HepG2 (cell line): Measurements from ENCODE around the gene NOS1AP. TPM values are rescaled to one million over a fixed set of nuclear protein-coding genes. Genes with fewer than 3 reads are reported as not detected.
A peak's percentile ranks its signal among the peaks of the same experiment; 100 is the strongest.

Experiments used
- ARHGAP35 ChIP-seq: sonication (generic); formaldehyde crosslinking; IDR thresholded peaks from 2 replicates; pipeline ENCODE4 v1.9.0; 2022; ENCODE audit warnings: mild to moderate bottlenecking, inconsistent platforms, moderate library complexity, missing genetic modification reagents, borderline replicate concordance
- ATF5 ChIP-seq: sonication (generic); formaldehyde crosslinking; IDR thresholded peaks from 2 replicates; pipeline ENCODE4 v1.4.0; 2020; ENCODE audit warnings: mild to moderate bottlenecking, low read depth, missing genetic modification reagents
- E2F1 ChIP-seq: sonication (generic); formaldehyde crosslinking; IDR thresholded peaks from 2 replicates; pipeline ENCODE4 v1.5.0; 2020; ENCODE audit warnings: missing genetic modification reagents
- FOXO1 ChIP-seq: sonication (generic); formaldehyde crosslinking; IDR thresholded peaks from 2 replicates; pipeline ENCODE4 v1.4.0; 2020; ENCODE audit warnings: missing genetic modification reagents
- KDM5B ChIP-seq: sonication (generic); formaldehyde crosslinking; IDR thresholded peaks from 2 replicates; pipeline ENCODE4 v1.4.0; 2020; ENCODE audit warnings: missing genetic modification reagents, mild to moderate bottlenecking, borderline replicate concordance
- NCOA2 ChIP-seq: sonication (generic); formaldehyde crosslinking; IDR thresholded peaks from 2 replicates; pipeline ENCODE4 v1.8.0; 2022; ENCODE audit warnings: inconsistent platforms
- NR2F6 ChIP-seq, 2 experiments: IDR thresholded peaks; 2 replicates each; pipeline ENCODE4 v1.6.1; 2016; ENCODE audit warnings: antibody characterized with exemption in 1 of 2, mild to moderate bottlenecking in 1 of 2
- ONECUT2 ChIP-seq: sonication (generic); formaldehyde crosslinking; IDR thresholded peaks from 2 replicates; pipeline ENCODE4 v1.4.0; 2020; ENCODE audit warnings: missing genetic modification reagents
- POGK ChIP-seq: sonication (generic); formaldehyde crosslinking; conservative IDR thresholded peaks from 2 replicates; pipeline ENCODE4 v1.8.0; 2022; ENCODE audit warnings: mild to moderate bottlenecking, moderate library complexity, missing genetic modification reagents
- POLR2A ChIP-seq, 2 experiments: IDR thresholded peaks; 2 replicates each; pipeline ENCODE4 v1.6.1; 2011; ENCODE audit warnings: low read depth in 2 of 2, low read length in 2 of 2, mild to moderate bottlenecking in 1 of 2, moderate library complexity in 1 of 2; ENCODE audit not compliant: insufficient read depth in 1 of 2
- PRDM4 ChIP-seq: sonication (generic); formaldehyde crosslinking; IDR thresholded peaks from 2 replicates; pipeline ENCODE4 v1.9.0; 2021; ENCODE audit warnings: missing genetic modification reagents, borderline replicate concordance
- SIN3B ChIP-seq: fragments of 150-350 bp; IDR thresholded peaks from 2 replicates; pipeline ENCODE4 v1.6.1; 2014; ENCODE audit warnings: low read length
- SIX1 ChIP-seq: sonication (generic); formaldehyde crosslinking; IDR thresholded peaks from 2 replicates; pipeline ENCODE4 v1.4.0; 2020; ENCODE audit warnings: missing genetic modification reagents, borderline replicate concordance
- YY1 ChIP-seq: IDR thresholded peaks from 2 replicates; pipeline ENCODE4 v1.6.1; 2011; ENCODE audit warnings: low read length, low read depth, moderate library complexity, mild to moderate bottlenecking; ENCODE audit not compliant: insufficient read depth, insufficient replicate concordance
- ZNF331 ChIP-seq: sonication (generic); formaldehyde crosslinking; IDR thresholded peaks from 2 replicates; pipeline ENCODE4 v1.4.0; 2020; ENCODE audit warnings: missing genetic modification reagents
- ZNF362 ChIP-seq: sonication (generic); formaldehyde crosslinking; IDR thresholded peaks from 2 replicates; pipeline ENCODE4 v1.4.0; 2020; ENCODE audit warnings: missing genetic modification reagents, mild to moderate bottlenecking, borderline replicate concordance
- ZNF513 ChIP-seq: sonication (generic); formaldehyde crosslinking; conservative IDR thresholded peaks from 2 replicates; pipeline ENCODE4 v1.5.0; 2020; ENCODE audit warnings: missing genetic modification reagents
- ZNF546 ChIP-seq: sonication (generic); formaldehyde crosslinking; conservative IDR thresholded peaks from 2 replicates; pipeline ENCODE4 v1.8.1; 2023; ENCODE audit warnings: mild to moderate bottlenecking, missing genetic modification reagents
- ZNF563 ChIP-seq: sonication (generic); formaldehyde crosslinking; IDR thresholded peaks from 2 replicates; pipeline ENCODE4 v1.8.0; 2022; ENCODE audit warnings: mild to moderate bottlenecking, moderate library complexity, missing genetic modification reagents
- ZNF768 ChIP-seq: sonication (generic); formaldehyde crosslinking; IDR thresholded peaks from 2 replicates; pipeline ENCODE4 v1.4.0; 2020; ENCODE audit warnings: missing genetic modification reagents
- polyA plus RNA-seq, 8 experiments: library from polyadenylated mRNA; depleted of rRNA in 3 of 8; stranded (reverse) in 7 of 8; unstranded in 1 of 8; fragments of >200 nt; fragmentation: Illumina TruSeq in 4 of 8; extraction: Trizol in 4 of 8; gene quantifications; 2 replicates each; pipeline versions ENCODE4 v1.2.1 to v1.2.3, GENCODE V29; 2011 to 2016; ENCODE audit warnings: low read depth in 4 of 8, missing spikeins in 1 of 8, mixed read lengths in 1 of 8; ENCODE audit not compliant: insufficient read depth in 1 of 8
- total RNA-seq, 5 experiments: library from RNA; depleted of rRNA; stranded (reverse); fragments of >200 nt; fragmentation: Illumina TruSeq; extraction: Trizol; gene quantifications; 2 replicates each; pipeline ENCODE4 v1.2.3, GENCODE V29; 2016; ENCODE audit warnings: low read depth in 1 of 5

NOS1AP gene
- total and polyA plus RNA-seq, 2 of the 13 experiments (the other 11 are each of a cell fraction or from before 2014, with no cell fraction given): 2.0 to 3.3 TPM

GRCh38 chr1:162069334-162070093, at the start of gene NOS1AP (continued):
- TF ChIP-seq PRDM4 (CRISPR knock-in tag): no peak
- TF ChIP-seq ZNF546: no peak
- no peak for TF ChIP-seq SIN3B
- no peak for TF ChIP-seq ARHGAP35 (CRISPR knock-in tag)
- TF ChIP-seq FOXO1 (CRISPR knock-in tag): no peak
- TF ChIP-seq KDM5B (CRISPR knock-in tag): no peak; the same call in 1 of the 2 replicates
- TF ChIP-seq E2F1: no peak
- TF ChIP-seq ZNF563 (CRISPR knock-in tag): peak; percentile 86
- TF ChIP-seq POLR2A (IDR thresholded peaks at IDR 0.05; ENCODE audit: insufficient read depth in 1 of 2, low read depth in 2 of 2, low read length in 2 of 2): peak; percentile 61; a peak in 2 of 4 replicates
- TF ChIP-seq ZNF362 (CRISPR knock-in tag): no peak
- no peak; the same call in 1 of the 2 replicates for TF ChIP-seq ZNF768 (CRISPR knock-in tag)
- no peak for TF ChIP-seq ZNF331 (CRISPR knock-in tag)
- no peak for TF ChIP-seq NR2F6 (IDR thresholded peaks at IDR 0.05)
- TF ChIP-seq NR2F6 (CRISPR knock-in tag; IDR thresholded peaks at IDR 0.05): no peak
- peak; percentile 22; the same call in 1 of the 2 replicates for TF ChIP-seq NCOA2 (CRISPR knock-in tag)
- TF ChIP-seq ONECUT2 (CRISPR knock-in tag): no peak
- peak; percentile 39 for TF ChIP-seq YY1
- TF ChIP-seq ATF5 (CRISPR knock-in tag): no peak
- 0 out of 2 replicates have a peak, but pooled peaks have one; percentile 30 for TF ChIP-seq SIX1 (CRISPR knock-in tag)
- TF ChIP-seq ZNF513 (CRISPR knock-in tag): no peak
- peak; percentile 68; the same call in 1 of the 2 replicates for TF ChIP-seq POGK
